Loucy (cell line): ENCODE data around the gene RAB10.

Source experiments
- H2AFZ ChIP-seq: fragments of 200-600 bp; sonication (generic); 2 replicates; pipeline ENCODE4 v1.6.0; 2016; ENCODE audit warnings: antibody characterized with exemption, mild to moderate bottlenecking, low read length, moderate library complexity
- H3F3A ChIP-seq: fragments of 200-600 bp; 2 replicates; pipeline ENCODE4 v1.6.0; 2016; ENCODE audit warnings: antibody characterized with exemption, low read depth, mild to moderate bottlenecking
- H3K27me3 ChIP-seq: fragments of 200-600 bp; sonication (generic); 2 replicates; pipeline ENCODE4 v1.6.1; 2014; ENCODE audit warnings: low read length, mild to moderate bottlenecking; ENCODE audit not compliant: insufficient read depth, poor library complexity, severe bottlenecking
- H3K36me3 ChIP-seq: fragments of 200-600 bp; sonication (generic); 2 replicates; pipeline ENCODE4 v1.6.1; 2016; ENCODE audit warnings: low read length; ENCODE audit not compliant: insufficient read depth
- H3K4me1 ChIP-seq: fragments of 200-600 bp; sonication (generic); 2 replicates; pipeline ENCODE4 v1.5.1; 2014; ENCODE audit warnings: low read length, mild to moderate bottlenecking; ENCODE audit not compliant: insufficient read depth, poor library complexity, severe bottlenecking
- H3K4me2 ChIP-seq: fragments of 200-600 bp; sonication (generic); 2 replicates; pipeline ENCODE4 v1.6.0; 2014; ENCODE audit warnings: antibody characterized with exemption, low read length, low read depth, mild to moderate bottlenecking; ENCODE audit not compliant: poor library complexity, severe bottlenecking
- H3K4me3 ChIP-seq: fragments of 200-600 bp; sonication (generic); 2 replicates; pipeline ENCODE4 v1.5.1; 2014; ENCODE audit warnings: low read length, mild to moderate bottlenecking, mixed read lengths; ENCODE audit not compliant: poor library complexity, severe bottlenecking
- H3K79me2 ChIP-seq: fragments of 200-600 bp; sonication (generic); 2 replicates; pipeline ENCODE4 v1.6.1; 2014; ENCODE audit warnings: low read length; ENCODE audit not compliant: insufficient read depth
- H3K9ac ChIP-seq: fragments of 200-600 bp; sonication (generic); 2 replicates; pipeline ENCODE4 v1.6.0; 2014; ENCODE audit warnings: mild to moderate bottlenecking, low read depth, low read length, moderate library complexity; ENCODE audit not compliant: poor library complexity, severe bottlenecking
- H3K9me2 ChIP-seq: fragments of 200-600 bp; sonication (generic); replicated peaks from 2 replicates; pipeline ENCODE4 v1.6.1; 2016; ENCODE audit warnings: low read depth, low read length, mixed read lengths
- H3K9me3 ChIP-seq: fragments of 200-600 bp; sonication (generic); 2 replicates; pipeline ENCODE4 v1.6.1; 2014; ENCODE audit warnings: mild to moderate bottlenecking, antibody characterized with exemption, low read length, low read depth; ENCODE audit not compliant: insufficient read depth
- H4K20me1 ChIP-seq: fragments of 200-600 bp; sonication (generic); 2 replicates; pipeline ENCODE4 v1.6.0; 2014; ENCODE audit warnings: antibody characterized with exemption, low read length, mild to moderate bottlenecking; ENCODE audit not compliant: insufficient read depth, poor library complexity, severe bottlenecking
- CTCF ChIP-seq: fragments of 200-600 bp; sonication (generic); conservative IDR thresholded peaks from 2 replicates; pipeline ENCODE4 v1.5.1; 2014; ENCODE audit warnings: mild to moderate bottlenecking, antibody characterized with exemption, low read length
- EZH2phosphoT487 ChIP-seq: fragments of 200-600 bp; IDR thresholded peaks from 2 replicates; pipeline ENCODE4 v1.6.1; 2018; ENCODE audit warnings: antibody characterized with exemption, mild to moderate bottlenecking, moderate library complexity, borderline replicate concordance

RAB10 gene

GRCh38 chr2:26033270-26033817 is 540 bp upstream of the RAB10 start:
- peak overlapping the region; percentile 75 for H2AFZ ChIP-seq
- H3K36me3 ChIP-seq, result no peaks in the 10 kb centered on the region
- peak overlapping the region; percentile 75 for H3K9ac ChIP-seq
- H4K20me1 ChIP-seq, result peaks cover 41% of the 10 kb centered on the region
- no peaks in the 10 kb centered on the region for H3F3A ChIP-seq
- no peaks in the 10 kb centered on the region for H3K9me2 ChIP-seq
- H3K4me3 ChIP-seq, result peak overlapping the region; percentile 93
- H3K4me1 ChIP-seq, result peaks cover 10% of the 10 kb centered on the region
- TF ChIP-seq CTCF (no peak), EZH2phosphoT487 (no peak)
- H3K9me3 ChIP-seq, result no peaks in the 10 kb centered on the region
- peak overlapping the region; percentile 73 for H3K4me2 ChIP-seq
- H3K79me2 ChIP-seq, result peaks cover 43% of the 10 kb centered on the region
- H3K27me3 ChIP-seq, result no peaks in the 10 kb centered on the region

GRCh38 chr2:26034637-26034992 is 731 bp downstream of the RAB10 start:
- Histone ChIP-seq H3K9me3 (no peaks in the 10 kb centered on the region), H3K9me2 (no peaks in the 10 kb centered on the region), H3K79me2 (peaks cover 56% of the 10 kb centered on the region), H3K27me3 (no peaks in the 10 kb centered on the region), H3K4me3 (peak overlapping the region; percentile 93), H4K20me1 (peaks cover 51% of the 10 kb centered on the region), H3K9ac (peak overlapping the region; percentile 89), H2AFZ (no peak overlapping the region), H3K36me3 (no peaks in the 10 kb centered on the region), H3K4me1 (peaks cover 10% of the 10 kb centered on the region), H3F3A (no peaks in the 10 kb centered on the region), H3K4me2 (peak overlapping the region; percentile 95)
- TF ChIP-seq EZH2phosphoT487, result no peak
- no peak for TF ChIP-seq CTCF

GRCh38 chr2:26035090-26035743 is 1.3 kb downstream of the RAB10 start:
- no peak for TF ChIP-seq EZH2phosphoT487
- no peak for TF ChIP-seq CTCF
- no peak overlapping the region for H2AFZ ChIP-seq
- H3F3A ChIP-seq, result no peaks in the 10 kb centered on the region
- no peaks in the 10 kb centered on the region for H3K9me2 ChIP-seq
- H3K9ac ChIP-seq, result peak overlapping the region; percentile 89
- peaks cover 62% of the 10 kb centered on the region for H3K79me2 ChIP-seq
- no peaks in the 10 kb centered on the region for H3K9me3 ChIP-seq
- H3K36me3 ChIP-seq, result no peaks in the 10 kb centered on the region
- peak overlapping the region; percentile 93 for H3K4me3 ChIP-seq
- peak overlapping the region; percentile 95 for H3K4me2 ChIP-seq
- H3K27me3 ChIP-seq, result no peaks in the 10 kb centered on the region
- peaks cover 15% of the 10 kb centered on the region for H3K4me1 ChIP-seq
- H4K20me1 ChIP-seq, result peaks cover 57% of the 10 kb centered on the region
